IMR-90 (cell line): Measurements from ENCODE around the gene TBRG4.

Experiments
- CEBPB ChIP-seq: IDR thresholded peaks from 2 replicates; pipeline ENCODE4 v1.6.1; 2012; ENCODE audit warnings: low read depth, low read length, improper control_type of control experiment
- FOS ChIP-seq: fragments of 150-350 bp; IDR thresholded peaks from 2 replicates; pipeline ENCODE4 v1.6.1; 2016; ENCODE audit warnings: low read depth, low read length
- MAFK ChIP-seq: IDR thresholded peaks from 2 replicates; pipeline ENCODE4 v1.6.1; 2012; ENCODE audit warnings: low read depth, low read length, improper control_type of control experiment
- MAZ ChIP-seq: IDR thresholded peaks from 2 replicates; pipeline ENCODE4 v1.6.1; 2012; ENCODE audit warnings: low read depth, mild to moderate bottlenecking, low read length, improper control_type of control experiment, moderate library complexity, borderline replicate concordance
- NFE2L2 ChIP-seq: fragments of 150-350 bp; IDR thresholded peaks from 2 replicates; pipeline ENCODE4 v1.6.1; 2016; ENCODE audit warnings: low read depth, mild to moderate bottlenecking, low read length
- POLR2A ChIP-seq: IDR thresholded peaks from 2 replicates; pipeline ENCODE4 v1.6.1; 2012; ENCODE audit warnings: mild to moderate bottlenecking, low read depth, low read length
- RCOR1 ChIP-seq: IDR thresholded peaks from 2 replicates; pipeline ENCODE4 v1.6.1; 2012; ENCODE audit warnings: mild to moderate bottlenecking, low read length, improper control_type of control experiment; ENCODE audit not compliant: insufficient replicate concordance
- RFX5 ChIP-seq: IDR thresholded peaks from 2 replicates; pipeline ENCODE4 v1.8.0; 2012; ENCODE audit warnings: low read depth, mild to moderate bottlenecking, low read length, moderate library complexity
- SMC3 ChIP-seq: fragments of 150-350 bp; IDR thresholded peaks from 2 replicates; pipeline ENCODE4 v1.6.1; 2016; ENCODE audit warnings: low read depth, mild to moderate bottlenecking, antibody characterized with exemption, low read length, moderate library complexity
- USF2 ChIP-seq: fragments of 150-350 bp; IDR thresholded peaks from 2 replicates; pipeline ENCODE4 v1.6.1; 2017; ENCODE audit warnings: mild to moderate bottlenecking, antibody characterized with exemption, low read length, low read depth
- TF ChIP-seq, protein P1 (sequence below): conservative IDR thresholded peaks from 2 replicates; pipeline ENCODE4 v1.5.1; 2012; ENCODE audit warnings: mild to moderate bottlenecking, low read depth, low read length, improper control_type of control experiment
- TF ChIP-seq, protein P2 (sequence below): fragments of 150-350 bp; IDR thresholded peaks from 2 replicates; pipeline ENCODE4 v1.6.1; 2016; ENCODE audit warnings: low read depth, mild to moderate bottlenecking, low read length, moderate library complexity, borderline replicate concordance

GRCh38 chr7:45107356-45107755 is 4.1 kb downstream of the TBRG4 start:
- TF ChIP-seq, protein P1, sequence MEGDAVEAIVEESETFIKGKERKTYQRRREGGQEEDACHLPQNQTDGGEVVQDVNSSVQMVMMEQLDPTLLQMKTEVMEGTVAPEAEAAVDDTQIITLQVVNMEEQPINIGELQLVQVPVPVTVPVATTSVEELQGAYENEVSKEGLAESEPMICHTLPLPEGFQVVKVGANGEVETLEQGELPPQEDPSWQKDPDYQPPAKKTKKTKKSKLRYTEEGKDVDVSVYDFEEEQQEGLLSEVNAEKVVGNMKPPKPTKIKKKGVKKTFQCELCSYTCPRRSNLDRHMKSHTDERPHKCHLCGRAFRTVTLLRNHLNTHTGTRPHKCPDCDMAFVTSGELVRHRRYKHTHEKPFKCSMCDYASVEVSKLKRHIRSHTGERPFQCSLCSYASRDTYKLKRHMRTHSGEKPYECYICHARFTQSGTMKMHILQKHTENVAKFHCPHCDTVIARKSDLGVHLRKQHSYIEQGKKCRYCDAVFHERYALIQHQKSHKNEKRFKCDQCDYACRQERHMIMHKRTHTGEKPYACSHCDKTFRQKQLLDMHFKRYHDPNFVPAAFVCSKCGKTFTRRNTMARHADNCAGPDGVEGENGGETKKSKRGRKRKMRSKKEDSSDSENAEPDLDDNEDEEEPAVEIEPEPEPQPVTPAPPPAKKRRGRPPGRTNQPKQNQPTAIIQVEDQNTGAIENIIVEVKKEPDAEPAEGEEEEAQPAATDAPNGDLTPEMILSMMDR, result no peak
- TF ChIP-seq MAZ (no peak), SMC3 (no peak), POLR2A (no peak), MAFK (no peak), RFX5 (no peak), NFE2L2 (no peak), FOS (no peak), USF2 (no peak), RCOR1 (no peak), CEBPB (no peak)
- TF ChIP-seq, protein P2, sequence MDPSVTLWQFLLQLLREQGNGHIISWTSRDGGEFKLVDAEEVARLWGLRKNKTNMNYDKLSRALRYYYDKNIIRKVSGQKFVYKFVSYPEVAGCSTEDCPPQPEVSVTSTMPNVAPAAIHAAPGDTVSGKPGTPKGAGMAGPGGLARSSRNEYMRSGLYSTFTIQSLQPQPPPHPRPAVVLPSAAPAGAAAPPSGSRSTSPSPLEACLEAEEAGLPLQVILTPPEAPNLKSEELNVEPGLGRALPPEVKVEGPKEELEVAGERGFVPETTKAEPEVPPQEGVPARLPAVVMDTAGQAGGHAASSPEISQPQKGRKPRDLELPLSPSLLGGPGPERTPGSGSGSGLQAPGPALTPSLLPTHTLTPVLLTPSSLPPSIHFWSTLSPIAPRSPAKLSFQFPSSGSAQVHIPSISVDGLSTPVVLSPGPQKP, result no peak
